Panc1 (cell line): ENCODE measurements around the gene ZNF778. TPM values are rescaled to one million over a fixed set of nuclear protein-coding genes. Genes with fewer than 3 reads are reported as not detected.

Source experiments
- ATAC-seq: fragments of 200-7000 bp; cut with Tn5 transposase; 2 replicates; pipeline ENCODE4 v1.9.1; 2020; ENCODE audit warnings: mild to moderate bottlenecking, moderate library complexity
- BruUV-seq: library from RNA; stranded (reverse); fragments of 400-500 nt; replicated peaks from 2 replicates; lab custom pipeline; 2021; lab: Mats Ljungman, UMichigan
- CTCF ChIA-PET: fragments of 300-600 bp; sonication (Branson Sonifier 250); formaldehyde crosslinking; loops from one replicate; lab custom pipeline; 2022; ENCODE audit warnings: antibody characterized with exemption; lab: Charles Lee
- POLR2A ChIA-PET: fragments of 300-600 bp; sonication (Branson Sonifier 250); formaldehyde crosslinking; loops from one replicate; lab custom pipeline; 2022; ENCODE audit warnings: antibody characterized with exemption; lab: Charles Lee
- DNase-seq: peaks from one replicate; pipeline ENCODE4 v3.0.0-alpha.2; 2010; ENCODE audit warnings: low read depth, low spot score
- H3K27ac ChIP-seq: 2 replicates; pipeline ENCODE4 v1.5.1; 2011; ENCODE audit warnings: mild to moderate bottlenecking, low read length, inconsistent platforms
- H3K27me3 ChIP-seq: fragments of 200-500 bp; sonication (Bioruptor generic); 2 replicates; pipeline ENCODE4 v1.6.0; 2014; ENCODE audit warnings: low read length, inconsistent platforms; ENCODE audit not compliant: control insufficient read depth, insufficient read depth
- H3K36me3 ChIP-seq: fragments of 200-500 bp; sonication (Bioruptor generic); 2 replicates; pipeline ENCODE4 v1.5.1; 2014; ENCODE audit warnings: inconsistent platforms, mild to moderate bottlenecking, low read length, moderate library complexity; ENCODE audit not compliant: control insufficient read depth, insufficient read depth
- H3K4me1 ChIP-seq: 2 replicates; pipeline ENCODE4 v1.5.1; 2011; ENCODE audit warnings: inconsistent platforms, mild to moderate bottlenecking, low read length, moderate library complexity; ENCODE audit not compliant: control insufficient read depth, insufficient read depth
- H3K4me3 ChIP-seq, 2 experiments: 2 replicates each; pipeline ENCODE4 v1.5.1; 2011 to 2012; ENCODE audit warnings: low read depth in 2 of 2, low read length in 2 of 2, mild to moderate bottlenecking in 2 of 2, inconsistent platforms in 1 of 2, moderate library complexity in 1 of 2
- H3K9me3 ChIP-seq: fragments of 200-500 bp; sonication (Bioruptor generic); 2 replicates; pipeline ENCODE4 v1.5.1; 2014; ENCODE audit warnings: low read depth, mild to moderate bottlenecking, inconsistent platforms, low read length, moderate library complexity; ENCODE audit not compliant: control insufficient read depth, insufficient read depth
- POLR2AphosphoS5 ChIP-seq: IDR thresholded peaks from 2 replicates; pipeline ENCODE4 v1.6.1; 2012; ENCODE audit warnings: mild to moderate bottlenecking, low read depth, low read length, moderate library complexity
- REST ChIP-seq, 2 experiments: IDR thresholded peaks; 2 replicates each; pipeline ENCODE4 v1.6.1; 2011 to 2012; ENCODE audit warnings: low read depth in 2 of 2, control low read depth in 1 of 2, low read length in 1 of 2, mild to moderate bottlenecking in 1 of 2, moderate library complexity in 1 of 2; ENCODE audit not compliant: insufficient read depth in 1 of 2
- SIN3A ChIP-seq: IDR thresholded peaks from 2 replicates; pipeline ENCODE4 v1.6.1; 2012; ENCODE audit warnings: low read depth, mild to moderate bottlenecking, low read length, moderate library complexity, borderline replicate concordance; ENCODE audit not compliant: insufficient read depth
- TCF7L2 ChIP-seq: IDR thresholded peaks from 2 replicates; pipeline ENCODE4 v1.6.1; 2011; ENCODE audit warnings: mild to moderate bottlenecking, low read depth, low read length, inconsistent platforms
- in situ Hi-C: cut with HindIII; loops from 2 replicates; pipeline ENCODE4 v1.10.0; 2016; ENCODE audit warnings: low sequenced_read_pairs, low pct_unique_long_range_greater_than_20kb
- intact Hi-C: fragments of 100-400 bp; cut with micrococcal nuclease; formaldehyde crosslinking; loops from one replicate; pipeline ENCODE4 v1.10.0; 2022; ENCODE audit not compliant: unreplicated experiment
- total RNA-seq: library from RNA; stranded (reverse); gene quantifications from one replicate; pipeline ENCODE4 v1.2.1, GENCODE V29; 2021; ENCODE audit not compliant: unreplicated experiment
- TF ChIP-seq, protein P1 (sequence below): fragments of 450-650 bp; IDR thresholded peaks from 2 replicates; pipeline ENCODE4 v1.5.1; 2017; ENCODE audit warnings: mild to moderate bottlenecking

Gene ZNF778
- total RNA-seq, 1 experiment from 2014 or later = 15.0 TPM

GRCh38 chr16:89279666-89280481 lies 62.4 kb downstream of the ZNF778 start:
- ATAC-seq (no peak), DNase-seq (no peak)
- Histone ChIP-seq H3K4me3 (no peak overlapping the region), H3K27ac (no peak overlapping the region), H3K4me1 (peaks cover 5% of the 10 kb centered on the region; the same call in 1 of the 2 replicates), H3K36me3 (peaks cover 6% of the 10 kb centered on the region), H3K9me3 (no peaks in the 10 kb centered on the region), H3K27me3 (no peaks in the 10 kb centered on the region)
- intact Hi-C loops = no loop called here
- in situ Hi-C loops = no loop called here
- ChIA-PET CTCF (no interaction called here), POLR2A (no interaction called here)
- BruUV-seq = no TSS peak
- TF ChIP-seq SIN3A = no peak
- TF ChIP-seq, protein P1, sequence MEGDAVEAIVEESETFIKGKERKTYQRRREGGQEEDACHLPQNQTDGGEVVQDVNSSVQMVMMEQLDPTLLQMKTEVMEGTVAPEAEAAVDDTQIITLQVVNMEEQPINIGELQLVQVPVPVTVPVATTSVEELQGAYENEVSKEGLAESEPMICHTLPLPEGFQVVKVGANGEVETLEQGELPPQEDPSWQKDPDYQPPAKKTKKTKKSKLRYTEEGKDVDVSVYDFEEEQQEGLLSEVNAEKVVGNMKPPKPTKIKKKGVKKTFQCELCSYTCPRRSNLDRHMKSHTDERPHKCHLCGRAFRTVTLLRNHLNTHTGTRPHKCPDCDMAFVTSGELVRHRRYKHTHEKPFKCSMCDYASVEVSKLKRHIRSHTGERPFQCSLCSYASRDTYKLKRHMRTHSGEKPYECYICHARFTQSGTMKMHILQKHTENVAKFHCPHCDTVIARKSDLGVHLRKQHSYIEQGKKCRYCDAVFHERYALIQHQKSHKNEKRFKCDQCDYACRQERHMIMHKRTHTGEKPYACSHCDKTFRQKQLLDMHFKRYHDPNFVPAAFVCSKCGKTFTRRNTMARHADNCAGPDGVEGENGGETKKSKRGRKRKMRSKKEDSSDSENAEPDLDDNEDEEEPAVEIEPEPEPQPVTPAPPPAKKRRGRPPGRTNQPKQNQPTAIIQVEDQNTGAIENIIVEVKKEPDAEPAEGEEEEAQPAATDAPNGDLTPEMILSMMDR = no peak

DNA sequence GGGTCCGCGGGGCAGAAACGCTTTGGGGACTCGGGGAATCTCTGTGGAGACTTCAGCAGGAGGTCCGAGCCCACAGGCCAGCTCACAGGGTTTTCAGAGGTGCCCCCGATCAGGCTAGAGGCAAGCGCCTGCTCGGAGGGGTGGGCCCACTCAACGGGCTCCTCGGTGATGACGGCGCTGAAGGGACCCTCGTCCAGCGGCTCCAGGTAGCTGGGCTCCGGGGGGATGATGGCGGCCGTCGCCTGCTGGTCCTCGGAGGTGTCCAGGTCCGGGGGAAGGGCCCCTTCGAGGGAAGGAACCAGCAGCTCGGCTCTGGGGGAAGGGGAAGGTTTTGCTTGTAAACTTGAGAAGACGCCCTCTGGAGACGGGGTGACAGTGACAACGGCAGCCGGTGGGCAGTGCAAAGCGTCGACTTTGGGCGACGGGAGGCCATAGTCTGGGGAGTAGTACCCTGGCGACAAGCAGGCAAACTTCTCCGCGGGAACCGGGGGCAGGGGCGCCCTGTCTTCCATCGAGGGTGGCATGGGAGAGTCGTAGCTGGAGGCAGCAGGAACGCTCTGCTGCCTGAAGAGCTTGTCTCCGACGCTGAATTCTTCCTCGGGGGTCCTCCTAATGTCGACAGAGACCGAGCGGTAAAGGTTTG lies 63.2 kb downstream of the ZNF778 start:
- ChIA-PET POLR2A (no interaction called here), CTCF (no interaction called here)
- intact Hi-C loops = no loop called here
- no peaks in the 10 kb centered on the region for H3K27me3 ChIP-seq
- in situ Hi-C loops = no loop called here
- TF ChIP-seq REST (IDR thresholded peaks at IDR 0.05; ENCODE audit: insufficient read depth in 1 of 2, low read depth in 2 of 2, low read length in 1 of 2) = no peak
- TF ChIP-seq, protein P1 = no peak
- TF ChIP-seq POLR2AphosphoS5 = no peak
- no peak for TF ChIP-seq SIN3A
- TF ChIP-seq TCF7L2 = no peak
- peaks cover 6% of the 10 kb centered on the region for H3K36me3 ChIP-seq
- DNase-seq = no peak
- no peak overlapping the region for H3K4me3 ChIP-seq
- no peaks in the 10 kb centered on the region for H3K9me3 ChIP-seq
- H3K4me1 ChIP-seq = peaks cover 5% of the 10 kb centered on the region; the same call in 1 of the 2 replicates
- no peak for ATAC-seq
- no peak overlapping the region for H3K27ac ChIP-seq
- no TSS peak for BruUV-seq
